HepG2 (cell line): ENCODE measurements around the gene SLITRK2. TPM values are rescaled to one million over a fixed set of nuclear protein-coding genes. Genes with fewer than 3 reads are reported as not detected.

Source experiments
- ATAC-seq: fragments of 200-7000 bp; cut with Tn5 transposase; 3 replicates; pipeline ENCODE4 v1.9.1; 2020; ENCODE audit warnings: mild to moderate bottlenecking, moderate library complexity
- BruUV-seq: library from RNA; stranded (reverse); fragments of 400-500 nt; replicated peaks from 2 replicates; lab custom pipeline; 2021; lab: Mats Ljungman, UMichigan
- CTCF ChIA-PET: fragments of 300-600 bp; formaldehyde crosslinking; extraction: SDS; loops from one replicate; lab custom pipeline; 2021; ENCODE audit warnings: low total read pairs, inconsistent platforms, low intra/inter-chr PET ratio; lab: Yijun Ruan, JAX
- POLR2A ChIA-PET: fragments of 350-600 bp; sonication (Branson Sonifier 250); formaldehyde crosslinking; loops from one replicate; lab custom pipeline; 2020; ENCODE audit warnings: antibody characterized with exemption, inconsistent platforms; lab: Yijun Ruan, JAX
- DNase-seq: peaks from one replicate; pipeline ENCODE4 v3.0.0-alpha.2; 2015; ENCODE audit warnings: low spot score
- FAIRE-seq: peaks from 3 replicates; lab custom pipeline; 2011; peaks lifted over from hg19 to GRCh38; lab: Jason Lieb, UNC
- H2AFZ ChIP-seq: one replicate; pipeline ENCODE4 v1.6.1; 2011; ENCODE audit warnings: low read length, inconsistent platforms
- H3K27ac ChIP-seq: fragments of 300-600 bp; 3 replicates; pipeline ENCODE4 v1.8.0; 2011; ENCODE audit warnings: mixed run types, mild to moderate bottlenecking, mixed read lengths, low read length, inconsistent platforms; ENCODE audit not compliant: insufficient read depth; ENCODE audit errors: extremely low read length
- H3K27me3 ChIP-seq, 2 experiments: fragments of 200-600 bp in 1 of 2; 2 replicates in 1 of 2; 3 replicates in 1 of 2; pipeline versions ENCODE4 v1.6.0 to v1.8.0; 2011; ENCODE audit warnings: low read length in 2 of 2, mild to moderate bottlenecking in 2 of 2, moderate library complexity in 2 of 2, inconsistent platforms in 1 of 2; ENCODE audit not compliant: insufficient read depth in 2 of 2, control insufficient read depth in 1 of 2
- H3K36me3 ChIP-seq, 2 experiments: fragments of 200-600 bp in 1 of 2; replicated peaks in 1 of 2; 2 replicates in 1 of 2; 3 replicates in 1 of 2; pipeline versions ENCODE4 v1.5.1 to v1.8.0; 2011; ENCODE audit warnings: low read length in 2 of 2, inconsistent platforms in 1 of 2; ENCODE audit not compliant: insufficient read depth in 2 of 2, control insufficient read depth in 1 of 2
- H3K4me1 ChIP-seq: 2 replicates; pipeline ENCODE4 v1.5.1; 2012; ENCODE audit warnings: low read length, inconsistent platforms; ENCODE audit not compliant: insufficient read depth
- H3K4me2 ChIP-seq: 2 replicates; pipeline ENCODE4 v1.6.0; 2011; ENCODE audit warnings: low read depth, low read length, inconsistent platforms
- H3K4me3 ChIP-seq, 3 experiments: fragments of 200-600 bp in 1 of 3; sonication (generic), shearing (Covaris generic) in 1 of 3; replicated peaks in 1 of 3; 2 replicates each; pipeline ENCODE4 v1.5.1; 2011 to 2016; ENCODE audit warnings: low read length in 3 of 3, inconsistent platforms in 2 of 3, low read depth in 2 of 3, mild to moderate bottlenecking in 2 of 3, control low read depth in 1 of 3, mixed read lengths in 1 of 3; ENCODE audit not compliant: insufficient read depth in 1 of 3
- H3K79me2 ChIP-seq: one replicate; pipeline ENCODE4 v1.6.1; 2011; ENCODE audit warnings: low read length, inconsistent platforms; ENCODE audit not compliant: insufficient read depth
- H3K9ac ChIP-seq: 2 replicates; pipeline ENCODE4 v1.6.0; 2011; ENCODE audit warnings: mild to moderate bottlenecking, low read depth, low read length, inconsistent platforms; ENCODE audit not compliant: insufficient read depth
- H3K9me3 ChIP-seq: 2 replicates; pipeline ENCODE4 v1.5.1; 2012; ENCODE audit warnings: mild to moderate bottlenecking, low read length
- H4K20me1 ChIP-seq: 2 replicates; pipeline ENCODE4 v1.6.0; 2011; ENCODE audit warnings: inconsistent platforms, mild to moderate bottlenecking, low read length, moderate library complexity; ENCODE audit not compliant: insufficient read depth
- ATRX ChIP-seq: sonication (generic); formaldehyde crosslinking; IDR thresholded peaks from 2 replicates; pipeline ENCODE4 v1.4.0; 2020; ENCODE audit warnings: missing genetic modification reagents, borderline replicate concordance
- CBX1 ChIP-seq: IDR thresholded peaks from one replicate; pipeline ENCODE4 v1.6.1; 2016; ENCODE audit warnings: antibody characterized with exemption, low read depth
- ELF3 ChIP-seq: IDR thresholded peaks from 2 replicates; pipeline ENCODE4 v1.6.1; 2016; ENCODE audit warnings: missing genetic modification reagents, missing compliant biosample characterization
- FOXC1 ChIP-seq: sonication (generic); formaldehyde crosslinking; IDR thresholded peaks from 2 replicates; pipeline ENCODE4 v1.8.0; 2022; ENCODE audit warnings: mild to moderate bottlenecking, missing genetic modification reagents, borderline replicate concordance
- HIVEP1 ChIP-seq: sonication (generic); formaldehyde crosslinking; IDR thresholded peaks from 2 replicates; pipeline ENCODE4 v1.4.0; 2020; ENCODE audit warnings: mild to moderate bottlenecking, missing genetic modification reagents
- PRPF4 ChIP-seq: fragments of 200-400 bp; formaldehyde crosslinking; IDR thresholded peaks from 2 replicates; pipeline ENCODE4 v1.6.1; 2016; ENCODE audit warnings: low read length, low read depth; ENCODE audit not compliant: poor library complexity, severe bottlenecking
- RCOR2 ChIP-seq: IDR thresholded peaks from 2 replicates; pipeline ENCODE4 v1.6.1; 2016; ENCODE audit warnings: missing biosample characterization, missing genetic modification reagents
- SMAD3 ChIP-seq: sonication (generic); formaldehyde crosslinking; IDR thresholded peaks from 2 replicates; pipeline ENCODE4 v1.4.0; 2020; ENCODE audit warnings: missing genetic modification reagents
- SMAD9 ChIP-seq: sonication (generic); formaldehyde crosslinking; IDR thresholded peaks from 2 replicates; pipeline ENCODE4 v1.5.1; 2020; ENCODE audit warnings: mild to moderate bottlenecking, missing genetic modification reagents
- TRIM24 ChIP-seq: sonication (generic); formaldehyde crosslinking; IDR thresholded peaks from 2 replicates; pipeline ENCODE4 v1.8.0; 2022; ENCODE audit warnings: mild to moderate bottlenecking, missing genetic modification reagents
- ZNF431 ChIP-seq: sonication (generic); formaldehyde crosslinking; IDR thresholded peaks from 2 replicates; pipeline ENCODE4 v1.9.0; 2022; ENCODE audit warnings: missing genetic modification reagents, low read depth, mild to moderate bottlenecking, borderline replicate concordance
- ZNF589 ChIP-seq: sonication (generic); formaldehyde crosslinking; conservative IDR thresholded peaks from 2 replicates; pipeline ENCODE4 v1.8.0; 2022; ENCODE audit warnings: mild to moderate bottlenecking, moderate library complexity, missing genetic modification reagents
- WGBS: methylation state at CpG from one replicate; pipeline ENCODE4 v1.1.6; 2017; ENCODE audit warnings: low lambda C conversion rate; 5-methylcytosine and 5-hydroxymethylcytosine counted together
- in situ Hi-C: cut with HindIII; loops from 2 replicates; pipeline ENCODE4 v1.10.0; 2017; ENCODE audit warnings: low pct_unique_long_range_greater_than_20kb; ENCODE audit not compliant: extremely low pct_ligation_motif_present
- intact Hi-C: fragments of 100-400 bp; cut with micrococcal nuclease; formaldehyde crosslinking; loops from one replicate; pipeline ENCODE4 v1.10.0; 2022; ENCODE audit not compliant: unreplicated experiment
- polyA plus RNA-seq, 8 experiments: library from polyadenylated mRNA; depleted of rRNA in 3 of 8; stranded (reverse) in 7 of 8; unstranded in 1 of 8; fragments of >200 nt; fragmentation: Illumina TruSeq in 4 of 8; extraction: Trizol in 4 of 8; gene quantifications; 2 replicates each; pipeline versions ENCODE4 v1.2.1 to v1.2.3, GENCODE V29; 2011 to 2016; ENCODE audit warnings: low read depth in 4 of 8, missing spikeins in 1 of 8, mixed read lengths in 1 of 8; ENCODE audit not compliant: insufficient read depth in 1 of 8
- total RNA-seq, 5 experiments: library from RNA; depleted of rRNA; stranded (reverse); fragments of >200 nt; fragmentation: Illumina TruSeq; extraction: Trizol; gene quantifications; 2 replicates each; pipeline ENCODE4 v1.2.3, GENCODE V29; 2016; ENCODE audit warnings: low read depth in 1 of 5
- TF ChIP-seq, protein P1 (sequence below): sonication (generic); formaldehyde crosslinking; IDR thresholded peaks from 2 replicates; pipeline ENCODE4 v1.4.0; 2020; ENCODE audit warnings: missing genetic modification reagents, low read depth, mild to moderate bottlenecking, borderline replicate concordance
- TF ChIP-seq, protein P2 (sequence below): IDR thresholded peaks from 2 replicates; pipeline ENCODE4 v1.6.1; 2018; ENCODE audit warnings: missing genetic modification reagents, mild to moderate bottlenecking, missing compliant biosample characterization

SLITRK2 gene
- total and polyA plus RNA-seq, 2 of the 13 experiments (the other 11 are each of a cell fraction or from before 2014, with no cell fraction given): not detected

DNA sequence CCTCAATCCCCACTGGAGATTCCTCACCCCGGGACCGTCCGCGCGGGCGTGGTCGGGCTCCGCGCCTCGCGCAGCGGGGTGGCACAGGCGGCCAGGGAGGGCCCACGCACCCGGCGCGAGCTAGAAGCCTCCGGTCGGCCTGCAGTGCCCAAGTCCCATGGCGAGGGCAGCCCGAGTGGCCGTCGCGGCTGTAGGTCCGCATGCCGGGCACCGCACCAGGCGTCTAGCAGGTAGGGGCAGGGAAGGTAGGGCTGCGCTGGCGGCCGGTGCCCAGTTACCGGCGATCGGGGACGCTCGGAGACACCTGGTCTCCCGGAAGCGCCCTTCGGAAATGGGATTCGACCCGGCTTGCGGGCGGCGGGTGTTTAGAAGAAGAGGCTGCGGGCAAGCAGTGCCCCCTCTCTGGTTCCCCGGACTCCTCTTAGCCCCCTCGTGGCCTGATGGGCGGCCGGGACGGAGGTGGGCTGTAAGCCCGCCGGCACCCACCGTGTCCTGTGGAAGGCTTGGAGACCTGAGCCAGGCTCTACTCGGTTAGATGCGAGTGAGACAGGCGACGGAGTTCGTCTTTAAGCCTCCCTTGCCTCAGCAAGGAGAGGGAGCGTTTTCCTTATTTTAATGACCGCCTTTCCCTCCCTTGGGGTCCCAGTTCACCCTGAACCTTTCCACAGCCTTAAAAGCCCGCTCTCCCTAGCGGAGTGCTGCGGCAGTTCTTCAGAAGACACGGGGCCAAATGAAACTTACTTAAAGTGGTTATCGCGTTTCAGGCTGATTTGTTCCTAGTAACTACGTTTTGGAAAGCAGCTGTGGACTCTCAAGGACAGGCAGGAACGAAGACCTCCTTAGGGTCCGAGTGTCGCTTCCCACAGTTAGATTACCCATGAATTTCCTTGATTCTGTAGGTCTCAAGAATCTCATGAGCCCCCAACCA is 821 bp downstream of the SLITRK2 start (continued):
- TF ChIP-seq, protein P1, sequence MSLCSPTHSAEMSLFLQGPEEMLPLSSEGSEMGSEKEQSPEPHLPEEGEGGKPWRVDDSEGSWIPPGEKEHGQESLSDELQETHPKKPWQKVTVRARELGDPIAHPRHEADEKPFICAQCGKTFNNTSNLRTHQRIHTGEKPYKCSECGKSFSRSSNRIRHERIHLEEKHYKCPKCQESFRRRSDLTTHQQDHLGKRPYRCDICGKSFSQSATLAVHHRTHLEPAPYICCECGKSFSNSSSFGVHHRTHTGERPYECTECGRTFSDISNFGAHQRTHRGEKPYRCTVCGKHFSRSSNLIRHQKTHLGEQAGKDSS (CRISPR knock-in tag): no peak
- TF ChIP-seq TRIM24: no peak

DNA sequence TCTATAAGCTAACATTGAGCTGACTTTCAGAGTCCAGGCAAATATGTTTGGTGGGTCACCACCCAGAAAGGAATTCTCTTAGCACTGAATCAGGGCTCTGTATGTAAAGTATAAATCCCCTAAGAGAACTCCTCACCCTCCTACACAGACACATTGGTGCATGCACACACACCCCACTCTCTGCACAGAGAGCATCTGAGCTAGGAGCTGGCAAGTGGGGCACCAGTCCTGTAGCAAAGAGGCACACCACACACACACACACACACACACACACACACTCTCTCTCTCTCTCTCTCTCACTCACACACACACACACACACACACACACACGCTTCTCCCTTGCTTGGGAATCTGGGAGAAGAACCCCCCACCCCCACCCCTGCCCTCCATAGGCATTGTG is 3.2 kb downstream of the SLITRK2 start:
- ATAC-seq (no peak), FAIRE-seq (no peak), DNase-seq (no peak)
- H4K20me1 ChIP-seq: no peaks in the 10 kb centered on the region
- H3K79me2 ChIP-seq: no peaks in the 10 kb centered on the region
- intact Hi-C loops: no loop called here
- no peaks in the 10 kb centered on the region for H3K36me3 ChIP-seq
- no peak overlapping the region for H3K27ac ChIP-seq
- 0% methylated on average over 1 of the region's 1 CpG for WGBS
- no peaks in the 10 kb centered on the region for H3K27me3 ChIP-seq
- H3K9ac ChIP-seq: no peak overlapping the region
- ChIA-PET CTCF (no interaction called here), POLR2A (no interaction called here)
- in situ Hi-C loops: no loop called here
- no peak overlapping the region for H3K4me3 ChIP-seq
- TF ChIP-seq SMAD9: no peak
- no peak for TF ChIP-seq FOXC1 (CRISPR knock-in tag)
- TF ChIP-seq ZNF589 (CRISPR knock-in tag): no peak
- no peak for TF ChIP-seq ATRX (CRISPR knock-in tag)
- TF ChIP-seq ZNF431 (CRISPR knock-in tag): no peak
- no peak for TF ChIP-seq ELF3 (CRISPR knock-in tag)
- no peak for TF ChIP-seq PRPF4
- no peak for TF ChIP-seq RCOR2 (CRISPR knock-in tag)
- TF ChIP-seq SMAD3 (CRISPR knock-in tag): no peak
- TF ChIP-seq, protein P2, sequence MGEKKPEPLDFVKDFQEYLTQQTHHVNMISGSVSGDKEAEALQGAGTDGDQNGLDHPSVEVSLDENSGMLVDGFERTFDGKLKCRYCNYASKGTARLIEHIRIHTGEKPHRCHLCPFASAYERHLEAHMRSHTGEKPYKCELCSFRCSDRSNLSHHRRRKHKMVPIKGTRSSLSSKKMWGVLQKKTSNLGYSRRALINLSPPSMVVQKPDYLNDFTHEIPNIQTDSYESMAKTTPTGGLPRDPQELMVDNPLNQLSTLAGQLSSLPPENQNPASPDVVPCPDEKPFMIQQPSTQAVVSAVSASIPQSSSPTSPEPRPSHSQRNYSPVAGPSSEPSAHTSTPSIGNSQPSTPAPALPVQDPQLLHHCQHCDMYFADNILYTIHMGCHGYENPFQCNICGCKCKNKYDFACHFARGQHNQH (CRISPR knock-in tag): no peak
- no peak for TF ChIP-seq CBX1
- no peak for TF ChIP-seq HIVEP1 (CRISPR knock-in tag)
- no peak overlapping the region for H3K4me2 ChIP-seq
- no peaks in the 10 kb centered on the region for H3K9me3 ChIP-seq
- no peak overlapping the region for H2AFZ ChIP-seq
- no TSS peak for BruUV-seq
- H3K4me1 ChIP-seq: no peaks in the 10 kb centered on the region
